Testis (tissue), 2 donors: Measurements from ENCODE around the gene KLHL40.

ENCODE experiments used
- CTCF ChIP-seq, 3 experiments: fragments of 450-650 bp in 2 of 3; fragments of 200-600 bp in 1 of 3; sonication (generic) in 1 of 3; IDR thresholded peaks; one replicate each; pipeline ENCODE4 v1.5.1; 2016 to 2019; ENCODE audit warnings: antibody characterized with exemption in 3 of 3, mild to moderate bottlenecking in 2 of 3, moderate library complexity in 1 of 3
- POLR2A ChIP-seq: fragments of 450-650 bp; IDR thresholded peaks from one replicate; pipeline ENCODE4 v1.6.1; 2017; ENCODE audit warnings: antibody characterized with exemption, mild to moderate bottlenecking, moderate library complexity

DNA sequence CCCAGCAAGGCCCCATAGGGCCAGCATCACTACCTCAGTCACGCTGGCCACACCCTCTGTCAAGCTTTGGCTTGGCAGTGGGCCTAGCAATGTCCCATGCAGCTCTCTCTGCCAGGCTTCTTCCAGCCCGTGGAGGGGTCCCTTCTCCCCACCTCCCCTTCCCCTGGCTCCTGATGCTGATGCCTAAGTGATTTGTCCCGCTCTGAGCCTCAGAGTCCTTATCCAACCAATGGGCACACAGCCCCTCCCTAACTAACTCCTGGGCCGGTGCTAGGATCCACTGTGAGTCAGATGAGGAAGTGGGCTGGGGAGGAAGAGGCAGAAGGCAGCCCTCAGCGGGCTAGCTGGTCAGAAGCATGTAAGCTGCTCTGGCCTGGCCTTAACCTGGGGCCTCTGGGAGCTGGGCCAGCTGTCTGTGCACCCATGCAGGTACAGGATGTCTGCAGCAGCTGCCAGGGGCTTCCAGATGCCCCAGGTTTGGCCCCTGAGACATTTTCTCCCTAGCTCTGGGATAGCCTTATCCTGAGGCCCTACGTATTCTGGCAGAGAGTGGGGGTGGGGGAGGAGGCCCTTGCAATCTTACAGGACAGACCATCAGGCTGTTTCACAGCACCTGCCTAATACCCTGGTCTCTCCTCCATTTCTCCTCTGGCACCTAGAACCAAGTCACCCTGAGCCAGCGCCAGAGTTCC, 32.6 kb upstream of the KLHL40 start:
- TF ChIP-seq CTCF (IDR thresholded peaks at IDR 0.05), result no peak
- TF ChIP-seq POLR2A, result no peak
